ENCODE data around the gene FAM118B. TPM values are rescaled to one million over a fixed set of nuclear protein-coding genes. Genes with fewer than 3 reads are reported as not detected.

FAM118B gene
- total RNA-seq, 1 donor from 2014 or later: 20.7 TPM

- no peak for TF ChIP-seq CTCF (IDR thresholded peaks at IDR 0.05; ENCODE audit: unreplicated experiment)
- H3K27me3 Mint-ChIP-seq (ENCODE audit: low read depth): no peaks in the 10 kb centered on the region
- H3K36me3 Mint-ChIP-seq: peaks cover 53% of the 10 kb centered on the region
- no peak overlapping the region for H3K27ac Mint-ChIP-seq
- no peak overlapping the region for H3K4me3 Mint-ChIP-seq
- peaks cover 13% of the 10 kb centered on the region for H3K9me3 Mint-ChIP-seq
- no peak for DNase-seq (ENCODE audit: low spot score in 2 of 2, unreplicated experiment in 2 of 2)
- peaks cover 22% of the 10 kb centered on the region for H3K4me1 Mint-ChIP-seq
Measured at GRCh38 chr11:126193038-126193478, 18.5 kb upstream of the FAM118B start.

GRCh38 chr11:126194121-126194543 is 17.4 kb upstream of the FAM118B start:
- peaks cover 13% of the 10 kb centered on the region for H3K9me3 Mint-ChIP-seq
- no peak overlapping the region for H3K4me3 Mint-ChIP-seq
- H3K36me3 Mint-ChIP-seq: peaks cover 54% of the 10 kb centered on the region
- DNase-seq (ENCODE audit: low spot score in 2 of 2, unreplicated experiment in 2 of 2): peak in 1 of 2 experiments; percentile 73
- no peaks in the 10 kb centered on the region for H3K27me3 Mint-ChIP-seq (ENCODE audit: low read depth)
- H3K27ac Mint-ChIP-seq: peak overlapping the region; percentile 21
- peak; percentile 81 for TF ChIP-seq CTCF (IDR thresholded peaks at IDR 0.05; ENCODE audit: unreplicated experiment)
- H3K4me1 Mint-ChIP-seq: peaks cover 14% of the 10 kb centered on the region

- Mint-ChIP-seq H3K4me3 (no peak overlapping the region), H3K36me3 (peaks cover 60% of the 10 kb centered on the region), H3K9me3 (peaks cover 13% of the 10 kb centered on the region), H3K27ac (no peak overlapping the region), H3K27me3 (ENCODE audit: low read depth) (no peaks in the 10 kb centered on the region), H3K4me1 (peaks cover 14% of the 10 kb centered on the region)
- no peak for TF ChIP-seq CTCF (IDR thresholded peaks at IDR 0.05; ENCODE audit: unreplicated experiment)
- no peak for DNase-seq (ENCODE audit: low spot score in 2 of 2, unreplicated experiment in 2 of 2)
Measured at GRCh38 chr11:126195119-126195518, 16.5 kb upstream of the FAM118B start.

- H3K27ac Mint-ChIP-seq: no peak overlapping the region
- peaks cover 13% of the 10 kb centered on the region for H3K9me3 Mint-ChIP-seq
- no peak for TF ChIP-seq CTCF (IDR thresholded peaks at IDR 0.05; ENCODE audit: unreplicated experiment)
- H3K4me3 Mint-ChIP-seq: no peak overlapping the region
- H3K36me3 Mint-ChIP-seq: peaks cover 49% of the 10 kb centered on the region
- no peak for DNase-seq (ENCODE audit: low spot score in 2 of 2, unreplicated experiment in 2 of 2)
- H3K27me3 Mint-ChIP-seq (ENCODE audit: low read depth): no peaks in the 10 kb centered on the region
- H3K4me1 Mint-ChIP-seq: peaks cover 6% of the 10 kb centered on the region
Measured at GRCh38 chr11:126197277-126197939, 14.2 kb upstream of the FAM118B start.

- no peak overlapping the region for H3K4me3 Mint-ChIP-seq
- DNase-seq (ENCODE audit: low spot score in 2 of 2, unreplicated experiment in 2 of 2): no peak
- no peak for TF ChIP-seq CTCF (IDR thresholded peaks at IDR 0.05; ENCODE audit: unreplicated experiment)
- H3K4me1 Mint-ChIP-seq: peaks cover 4% of the 10 kb centered on the region
- peaks cover 13% of the 10 kb centered on the region for H3K9me3 Mint-ChIP-seq
- no peak overlapping the region for H3K27ac Mint-ChIP-seq
- no peaks in the 10 kb centered on the region for H3K27me3 Mint-ChIP-seq (ENCODE audit: low read depth)
- H3K36me3 Mint-ChIP-seq: peaks cover 49% of the 10 kb centered on the region
Measured at GRCh38 chr11:126198648-126199047, 12.9 kb upstream of the FAM118B start.

Measured in mesothelial cell of epicardium (in vitro differentiated cells).